Frontal cortex (tissue), 4 donors: ENCODE results near the gene PPP2R3C. TPM values are rescaled to one million over a fixed set of nuclear protein-coding genes. Genes with fewer than 3 reads are reported as not detected.
"Not testable (repeated sequence)": the region's sequence is repeated elsewhere in the genome, so short reads cannot be mapped to it uniquely, and the experiment has no call there.

ENCODE experiments used
- DNase-seq, 2 donors: peaks; one replicate each; pipeline ENCODE4 v3.0.0; 2012; ENCODE audit warnings: low spot score in 2 of 2
- FAIRE-seq: peaks from 2 replicates; lab custom pipeline; 2012; peaks lifted over from hg19 to GRCh38; lab: Jason Lieb, UNC
- total RNA-seq: library from RNA; depleted of rRNA; stranded (reverse); fragments of >200 nt; gene quantifications from one replicate; pipeline ENCODE4 v1.2.3, GENCODE V29; 2014
- donor health status: control.
- donor health status: control.
- donor health status: control.

The PPP2R3C gene
- total RNA-seq, 1 donor from 2014 or later, result 57.1 TPM

DNA sequence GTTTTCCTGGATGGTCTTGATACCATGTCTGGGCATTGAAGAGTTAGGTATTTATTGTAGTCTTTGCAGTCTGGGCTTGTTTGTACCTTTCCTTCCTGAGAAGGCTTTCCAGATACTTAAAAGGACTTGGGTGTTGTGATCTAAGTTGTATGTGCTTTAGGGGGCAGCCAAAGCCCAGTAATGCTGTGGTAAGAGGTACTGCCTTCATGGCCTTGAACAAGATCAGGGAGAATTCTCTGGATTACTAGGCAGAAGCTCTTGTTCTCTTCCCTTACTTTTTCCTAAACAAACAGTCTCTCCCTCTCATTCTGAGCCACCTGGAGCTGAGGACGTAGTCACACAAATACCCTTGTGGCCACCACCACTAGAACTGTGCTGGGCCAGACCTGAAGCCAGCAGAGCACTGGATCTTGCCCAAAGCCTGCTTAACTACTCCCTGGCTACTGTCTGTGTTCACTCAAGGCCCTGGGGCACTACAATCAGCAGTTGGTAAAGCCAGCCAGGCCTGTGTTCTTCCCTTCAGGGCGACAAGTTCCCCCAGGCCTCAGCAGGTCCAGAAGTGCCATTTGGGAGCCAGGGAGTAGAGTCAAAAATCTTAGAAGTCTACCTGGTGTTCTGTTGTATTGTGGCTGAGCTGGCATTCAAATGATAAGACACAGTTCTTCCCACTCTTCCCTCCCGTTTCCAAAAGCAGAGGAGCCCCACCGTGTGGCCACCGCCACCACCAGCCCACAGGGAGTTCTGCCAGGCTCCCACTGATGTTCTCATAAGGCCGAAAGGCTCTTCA, 11.9 kb upstream of the PPP2R3C start:
- DNase-seq, result no peak
- FAIRE-seq, result no peak

DNA sequence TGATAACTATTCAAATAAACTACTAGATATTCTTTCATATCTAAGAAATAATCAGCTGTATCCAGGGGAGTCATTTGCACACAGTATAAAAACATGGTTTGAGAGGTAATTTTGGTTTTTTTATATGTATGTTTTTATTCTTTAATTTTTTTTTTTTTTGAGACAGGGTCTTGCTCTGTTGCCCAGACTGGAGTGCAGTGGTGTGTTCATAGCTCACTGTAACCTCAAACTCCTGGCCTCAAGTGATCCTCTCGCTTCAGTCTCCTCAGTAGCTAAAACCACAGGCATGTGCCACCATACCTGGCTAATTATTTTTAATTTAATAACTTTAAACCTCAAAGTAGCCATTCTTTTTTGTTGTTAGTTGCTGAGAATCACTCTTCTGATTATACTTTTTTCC, 2.3 kb upstream of the PPP2R3C start:
- FAIRE-seq (no peak), DNase-seq (no peak)

DNA sequence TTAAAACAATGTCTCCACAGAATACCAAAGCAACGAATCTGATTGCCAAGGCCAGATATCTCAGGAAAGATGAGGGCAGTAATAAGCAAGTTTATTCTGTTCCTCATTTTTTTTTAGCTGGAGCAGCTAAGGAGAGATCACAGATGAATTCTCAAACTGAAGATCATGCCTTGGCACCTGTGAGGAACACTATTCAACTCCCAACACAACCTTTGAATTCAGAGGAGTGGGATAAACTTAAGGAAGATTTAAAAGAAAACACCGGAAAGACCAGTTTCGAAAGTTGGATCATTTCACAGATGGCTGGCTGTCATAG, 1.6 kb upstream of the PPP2R3C start:
- FAIRE-seq (no peak), DNase-seq (no peak)

DNA sequence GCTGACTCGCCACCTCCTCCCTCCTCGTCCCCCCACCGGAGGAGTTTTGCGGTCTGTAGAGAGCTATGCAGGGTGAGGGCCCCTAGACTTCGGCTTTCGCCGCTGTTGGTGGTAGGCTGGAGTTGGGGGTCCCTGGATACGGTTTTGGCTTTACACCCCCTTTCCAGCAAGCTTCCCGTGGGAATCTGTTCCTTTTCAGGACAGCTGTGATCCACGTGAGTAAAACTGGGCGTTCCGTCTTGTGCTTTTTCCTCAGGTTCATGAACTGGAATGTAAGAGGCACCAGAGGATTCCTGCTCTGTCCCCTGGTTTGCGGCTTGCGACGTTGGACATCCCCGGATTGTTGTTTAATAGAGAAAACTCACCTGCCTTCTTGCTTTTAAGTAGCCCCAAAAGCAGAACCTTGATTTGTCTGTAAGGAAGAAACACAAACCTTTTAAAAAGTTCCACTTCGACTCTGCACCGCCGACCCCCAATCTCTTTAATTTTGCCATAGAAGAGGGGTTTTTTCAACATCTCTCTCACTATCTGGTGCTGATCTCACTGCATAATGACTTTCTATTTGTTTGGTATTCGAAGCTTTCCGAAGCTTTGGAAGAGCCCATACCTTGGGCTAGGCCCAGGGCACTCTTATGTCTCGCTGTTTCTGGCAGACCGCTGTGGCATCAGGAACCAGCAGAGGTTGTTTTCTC, 1.1 kb upstream of the PPP2R3C start:
- FAIRE-seq, result no peak
- DNase-seq, result peak in 1 of 2 donors; percentile 16

DNA sequence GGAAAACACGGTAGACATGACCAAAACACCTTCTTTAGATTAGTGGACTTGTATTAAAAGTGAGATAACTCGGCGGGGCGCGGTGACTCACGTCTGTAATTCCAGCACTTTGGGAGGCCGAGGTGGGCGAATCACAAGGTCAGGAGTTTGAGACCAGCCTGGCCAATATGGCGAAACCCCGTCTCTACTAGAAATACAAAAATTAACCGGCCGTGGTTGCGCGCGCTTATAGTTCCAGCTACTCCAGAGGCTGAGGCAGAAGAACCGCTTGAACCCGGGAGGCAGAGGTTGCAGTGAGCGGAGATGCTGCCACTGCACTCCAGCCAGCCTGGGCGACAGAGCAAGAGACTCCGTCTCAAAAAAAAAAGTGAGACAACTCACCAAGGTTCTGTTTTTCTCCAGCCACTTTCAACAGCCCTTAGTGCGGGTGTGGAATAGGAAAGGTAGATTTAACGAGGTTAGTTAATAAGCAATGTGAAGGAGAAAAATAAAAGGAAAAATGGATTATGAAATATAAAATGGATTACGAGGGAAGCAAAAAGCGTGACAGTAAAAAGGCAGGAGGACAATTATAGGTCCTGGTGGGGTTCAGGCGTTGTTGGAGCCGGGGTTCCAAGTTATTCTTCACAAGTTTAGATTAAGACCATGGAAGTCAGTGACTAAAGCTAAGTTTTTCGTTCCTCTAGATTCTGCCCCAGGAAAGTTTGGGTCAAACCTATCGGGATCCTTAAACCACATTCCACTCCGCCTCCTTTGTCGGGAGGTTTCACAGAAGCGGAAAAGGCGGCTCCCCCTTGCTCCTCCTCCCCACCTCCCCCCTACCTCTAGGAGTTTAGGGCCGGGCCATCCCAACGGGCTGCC, 534 bp downstream of the PPP2R3C start:
- DNase-seq (no peak), FAIRE-seq (no peak)

DNA sequence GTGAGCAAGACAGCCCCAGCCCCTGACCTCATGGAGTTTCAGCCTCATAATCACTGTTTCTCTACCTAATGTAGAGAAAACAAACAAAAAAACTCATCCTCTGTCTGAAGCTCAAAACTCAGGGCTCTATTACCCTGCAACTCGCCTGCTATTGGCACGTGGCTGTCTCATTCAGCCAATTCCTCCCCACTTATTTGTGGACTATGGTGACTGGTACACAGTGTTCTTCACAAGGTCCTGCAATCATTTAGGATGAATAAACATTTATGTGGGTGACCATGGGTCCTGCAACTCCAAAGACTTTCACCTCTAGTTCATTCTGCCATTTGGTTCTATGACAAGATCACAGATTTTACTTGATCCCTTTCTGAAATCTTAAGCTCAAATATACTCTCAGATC, 4.7 kb downstream of the PPP2R3C start:
- FAIRE-seq (no peak), DNase-seq (no peak)

DNA sequence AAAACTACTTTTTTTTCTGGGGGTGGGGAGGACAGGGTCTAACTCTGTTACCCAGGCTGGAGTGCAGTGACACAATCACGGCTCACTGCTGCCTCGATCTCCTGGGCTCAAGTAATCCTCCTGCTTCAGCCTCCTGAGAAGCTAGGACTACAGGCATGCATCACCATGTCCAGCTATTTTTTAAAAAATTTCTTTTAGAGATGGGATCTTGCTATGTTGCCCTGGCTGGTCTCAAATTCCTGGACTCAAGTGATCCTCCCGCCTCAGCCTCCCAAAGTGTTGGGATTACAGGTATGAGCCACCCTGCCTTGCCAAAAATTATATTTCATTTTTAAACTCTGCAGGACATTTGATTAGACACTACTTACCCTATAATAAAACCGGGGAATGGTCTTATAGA, 5.5 kb downstream of the PPP2R3C start:
- DNase-seq (no peak), FAIRE-seq (no peak)

DNA sequence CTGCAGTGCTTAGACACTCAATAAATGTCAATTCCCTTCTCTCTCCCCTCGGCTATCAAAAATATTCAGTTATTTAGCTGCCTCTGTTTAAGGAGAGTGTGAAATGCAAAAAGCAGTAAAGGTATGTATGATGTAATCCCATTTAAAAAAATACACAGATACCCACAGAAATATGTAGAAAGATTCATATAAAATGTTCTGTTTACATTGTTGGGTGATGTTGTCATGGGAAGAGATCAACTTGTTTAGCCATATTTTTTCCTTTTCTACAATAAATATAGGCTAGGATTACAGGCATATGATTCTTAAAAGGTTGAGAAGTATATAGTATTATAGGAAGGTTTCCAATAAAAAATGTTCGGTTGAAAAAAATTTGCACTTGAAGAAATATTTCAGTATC, 7.8 kb downstream of the PPP2R3C start:
- FAIRE-seq (no peak), DNase-seq (no peak)

DNA sequence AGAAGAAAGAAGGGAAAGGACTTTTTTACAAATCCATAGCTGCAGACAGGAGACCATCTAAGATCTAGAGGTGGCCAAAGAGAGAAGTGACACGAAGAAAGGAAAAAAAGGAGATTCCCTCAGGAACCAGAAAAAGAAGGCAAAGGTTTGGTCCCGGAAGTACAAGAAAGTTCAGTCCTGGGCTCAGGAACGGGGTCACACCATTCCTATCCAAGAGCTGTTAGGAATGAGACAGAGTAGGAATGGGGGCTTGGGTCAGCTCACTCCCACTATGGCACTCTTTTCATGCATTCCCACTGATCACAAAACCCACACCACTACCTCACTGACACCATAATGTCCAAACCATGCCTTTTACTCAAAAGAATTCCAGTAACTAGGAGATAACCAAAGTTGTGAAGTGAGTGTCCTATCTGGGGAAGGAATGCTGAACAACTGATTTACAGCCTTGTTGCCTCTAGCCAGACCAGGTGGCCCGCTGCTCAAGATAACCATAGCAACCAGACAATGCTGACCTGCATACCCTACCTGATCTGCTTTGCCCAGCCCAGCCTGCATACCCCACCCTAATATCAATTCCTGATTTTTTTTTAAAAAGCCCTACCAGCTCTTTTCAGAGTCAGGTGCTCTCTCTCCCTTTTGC, 8.4 kb downstream of the PPP2R3C start:
- FAIRE-seq (no peak), DNase-seq (no peak)

DNA sequence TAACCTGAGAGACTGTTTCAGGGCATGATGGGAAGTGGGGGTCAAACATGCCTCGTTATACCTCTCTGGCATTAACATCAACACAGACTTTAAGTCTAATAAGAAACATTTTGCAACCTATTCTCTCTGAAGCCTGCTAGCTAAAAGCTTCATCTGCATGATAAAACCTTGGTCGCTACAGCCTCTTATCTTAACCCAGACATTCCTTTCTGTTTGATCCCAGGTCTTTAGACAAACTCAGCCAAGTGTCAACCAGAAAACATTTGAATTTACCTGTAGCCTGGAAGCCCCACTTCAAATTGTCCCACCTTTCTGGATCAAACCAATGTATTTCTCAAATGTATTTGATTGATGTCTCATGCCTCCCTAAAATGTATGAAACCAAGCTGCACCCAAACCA, 9.1 kb downstream of the PPP2R3C start:
- no peak for FAIRE-seq
- DNase-seq, result no peak

DNA sequence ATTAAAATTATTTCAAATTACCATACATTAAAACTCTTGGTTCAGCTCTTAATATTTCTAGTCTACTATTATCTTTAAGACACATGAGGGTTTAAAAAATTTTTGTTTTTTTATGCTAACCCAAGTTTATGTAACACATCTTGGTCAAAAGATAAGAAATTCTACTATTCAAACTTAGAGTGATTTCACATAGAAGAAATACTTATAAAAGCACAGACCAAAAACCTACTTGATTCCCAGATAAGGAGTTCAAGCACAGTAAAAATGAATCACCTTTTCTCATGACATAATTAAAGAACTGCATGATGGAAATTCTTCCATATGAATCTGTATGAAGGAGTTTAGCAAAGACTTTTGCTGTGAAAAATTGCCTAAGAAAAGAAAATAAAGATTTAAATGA, 13.9 kb downstream of the PPP2R3C start:
- no peak for DNase-seq
- no peak for FAIRE-seq

DNA sequence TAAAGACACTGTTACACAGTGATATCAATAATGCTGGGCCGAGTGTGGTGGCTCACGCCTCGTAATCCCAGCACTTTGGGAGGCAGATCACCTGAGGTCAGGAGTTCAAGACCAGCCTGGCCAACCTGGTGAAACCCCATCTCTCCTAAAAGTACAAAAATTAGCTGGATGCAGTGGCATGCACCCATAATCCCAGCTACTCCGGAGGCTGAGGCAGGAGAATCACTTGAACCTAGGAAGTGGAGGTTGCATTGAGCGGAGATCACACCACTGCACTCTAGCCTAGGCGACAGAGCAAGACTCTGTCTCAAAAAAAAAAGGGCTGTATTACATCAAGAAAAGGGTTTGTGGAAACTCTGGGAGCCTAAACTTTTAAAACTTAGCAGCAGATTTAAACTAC, 27.1 kb downstream of the PPP2R3C start:
- not testable (repeated sequence) for FAIRE-seq

DNA sequence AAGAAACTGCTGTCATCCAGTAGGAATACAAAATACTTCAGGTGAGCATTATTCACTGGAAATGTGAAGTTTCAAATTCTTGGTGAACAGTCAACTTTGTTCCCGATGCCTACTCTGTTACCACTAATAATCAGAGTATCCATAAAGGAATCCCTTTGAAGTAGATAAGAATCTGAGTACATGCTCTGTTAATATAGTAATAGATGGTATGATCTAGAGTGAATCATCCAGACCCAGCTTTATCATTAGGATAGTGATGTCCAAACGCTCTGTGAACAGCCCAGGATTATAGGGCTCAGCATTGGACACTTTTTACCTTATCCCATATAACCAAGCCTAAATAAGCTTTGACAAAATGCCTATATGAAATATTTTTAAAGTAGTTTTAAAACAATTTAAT, 33.3 kb downstream of the PPP2R3C start:
- DNase-seq, result no peak
- FAIRE-seq, result no peak

More for the DNA sequence above, 27.1 kb downstream of the PPP2R3C start:
- DNase-seq, result not testable (repeated sequence)

DNA sequence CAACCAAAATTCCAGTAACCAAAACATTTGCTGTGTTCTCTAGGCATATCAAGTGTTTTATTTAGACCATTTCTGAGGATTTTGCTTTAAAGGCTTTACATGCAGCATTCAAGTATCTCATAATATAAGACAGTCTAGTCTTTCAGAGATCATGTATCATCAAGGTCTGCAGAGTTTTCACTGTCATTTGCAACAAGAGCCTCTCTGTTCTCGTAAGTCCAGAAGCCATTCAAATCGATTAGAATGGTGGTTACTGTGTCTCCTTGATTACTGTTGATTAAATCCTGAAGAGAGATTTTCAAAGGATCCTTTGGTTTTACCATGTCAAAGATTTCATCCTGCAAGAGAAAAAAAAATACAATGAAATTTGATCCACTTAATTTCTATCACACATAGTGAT, 36.3 kb downstream of the PPP2R3C start:
- DNase-seq (no peak), FAIRE-seq (no peak)

DNA sequence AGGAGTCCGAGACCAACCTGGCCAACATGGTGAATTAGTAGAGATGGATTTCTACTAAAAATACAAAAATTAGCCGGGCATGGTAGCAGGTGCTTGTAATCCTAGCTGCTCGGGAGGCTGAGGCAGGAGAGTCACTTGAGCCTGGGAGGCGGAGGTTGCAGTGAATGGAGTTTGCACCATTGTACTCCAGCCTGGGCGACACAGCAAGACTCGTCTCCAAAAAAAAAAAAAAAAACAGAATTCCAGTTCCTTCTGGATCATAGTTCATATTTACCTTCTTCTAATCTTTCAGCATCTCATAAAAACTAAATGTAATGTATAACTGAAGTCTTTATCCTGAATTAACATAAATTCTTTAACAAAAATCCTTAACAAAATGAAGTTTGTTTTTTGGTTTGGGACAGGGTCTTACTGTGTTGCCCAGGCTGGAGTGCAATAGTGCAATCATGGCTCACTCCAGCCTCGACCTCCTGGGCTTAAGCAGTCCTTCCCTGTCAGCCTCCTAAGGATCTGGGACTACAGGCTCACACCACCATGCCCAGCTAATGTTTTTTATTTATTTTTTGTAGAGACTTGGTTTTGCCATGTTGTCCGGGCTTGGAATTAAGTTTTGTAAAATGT, 38.1 kb downstream of the PPP2R3C start:
- FAIRE-seq, result no peak
- no peak for DNase-seq

DNA sequence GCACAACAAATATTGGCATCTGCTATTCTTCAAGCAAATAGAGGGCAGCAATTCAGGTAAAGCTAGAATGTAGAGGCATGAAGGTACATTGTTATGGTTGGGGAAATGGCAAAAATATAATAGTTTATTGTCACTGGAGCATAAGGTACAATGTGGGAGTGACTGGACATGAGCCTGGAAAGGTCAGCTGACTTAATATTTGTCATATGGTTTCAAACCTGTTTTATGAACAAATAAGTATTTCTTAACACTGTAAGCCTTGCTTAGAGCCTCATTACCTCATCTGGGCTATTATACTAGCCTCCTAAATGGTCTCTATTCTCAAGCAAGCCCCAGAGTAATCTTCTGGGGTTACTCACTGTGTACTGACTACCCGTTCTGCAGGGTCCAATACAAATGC, 42.0 kb downstream of the PPP2R3C start:
- no peak for FAIRE-seq
- no peak for DNase-seq

DNA sequence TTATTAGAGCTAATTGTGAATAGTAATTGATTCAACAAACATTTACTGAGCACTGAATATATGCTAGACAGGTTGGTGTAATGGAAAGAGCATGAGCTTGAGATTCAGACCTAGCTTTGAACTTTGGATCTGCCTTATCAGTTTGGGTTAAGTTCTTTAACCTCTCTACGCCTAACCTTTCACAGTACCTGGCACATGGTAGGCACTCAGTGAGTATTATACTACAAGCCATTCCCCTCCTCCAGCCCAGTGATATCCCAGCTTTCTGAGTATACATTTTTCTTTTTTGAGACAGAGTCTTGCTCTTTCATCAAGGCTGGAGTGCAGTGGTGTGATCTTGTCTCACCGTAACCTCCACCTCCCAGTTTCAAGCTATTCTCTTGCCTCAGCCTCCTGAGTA, 43.7 kb downstream of the PPP2R3C start:
- FAIRE-seq, result no peak

DNA sequence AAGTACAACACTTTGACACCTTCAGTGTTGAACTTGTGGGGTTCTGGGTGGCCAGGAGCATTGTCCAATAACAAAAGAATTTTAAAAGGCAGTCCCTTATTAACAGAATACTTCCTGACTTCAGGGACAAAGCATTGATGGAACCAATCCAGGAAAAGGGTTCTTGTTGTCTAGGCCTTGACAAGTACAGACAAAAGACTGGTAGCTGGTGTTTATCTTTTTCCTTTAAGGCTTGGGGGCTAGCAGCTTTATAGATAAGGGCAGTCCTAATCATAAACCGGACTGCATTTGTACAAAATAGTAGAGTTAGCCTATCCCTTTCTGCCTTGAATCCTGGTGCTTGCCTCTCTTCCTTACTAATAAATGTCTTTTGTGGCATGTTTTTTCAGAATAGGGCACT, 48.3 kb downstream of the PPP2R3C start:
- DNase-seq (no peak), FAIRE-seq (no peak)

More for the DNA sequence above, 43.7 kb downstream of the PPP2R3C start:
- DNase-seq, result no peak

DNA sequence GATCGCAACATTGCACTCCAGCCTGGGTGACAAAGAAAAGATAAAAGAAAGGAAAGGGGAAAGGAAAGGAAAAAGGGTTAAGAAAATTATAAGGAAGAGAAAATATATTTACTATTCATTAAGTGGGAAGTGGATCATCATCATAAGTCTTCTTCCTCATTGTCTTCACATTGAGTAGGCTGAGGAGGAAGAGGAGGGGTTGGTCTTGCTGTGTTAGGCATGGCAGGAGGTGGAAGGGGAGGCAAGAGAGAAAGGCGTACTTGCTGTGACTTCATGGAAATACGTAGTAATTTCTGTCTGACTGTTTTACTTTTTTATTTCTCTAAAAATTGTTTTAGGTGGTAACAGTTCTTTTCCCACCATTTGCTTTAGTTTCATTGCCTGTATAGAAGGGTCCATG, 49.6 kb downstream of the PPP2R3C start:
- no peak for DNase-seq
- FAIRE-seq, result no peak
